Measurements from ENCODE around the gene SAMD1.
A peak's percentile ranks its signal among the peaks of the same experiment; 100 is the strongest.

SAMD1 gene

DNA sequence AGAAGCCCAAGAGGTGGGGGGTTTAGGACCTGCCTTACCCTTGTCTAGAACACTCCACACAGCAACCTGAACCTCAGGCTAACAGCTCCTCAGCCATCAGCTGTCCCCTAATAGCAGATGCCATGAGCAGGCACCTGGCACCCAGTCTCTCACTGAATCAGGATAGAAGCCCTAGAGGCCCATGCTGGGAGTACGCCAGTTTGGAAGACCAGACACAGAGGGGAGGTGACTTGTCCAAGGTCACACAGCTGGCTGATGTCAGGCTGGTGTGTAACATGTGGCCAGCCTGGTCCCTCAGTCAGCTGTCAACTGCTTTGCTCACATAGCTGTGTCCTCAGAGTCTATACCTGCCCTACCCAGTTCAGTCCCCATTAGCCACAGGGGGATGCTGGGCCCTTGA lies 12.8 kb upstream of the SAMD1 start:
- ATAC-seq (no peak), DNase-seq (no peak)
- no peak overlapping the region for H3K27ac Mint-ChIP-seq

DNA sequence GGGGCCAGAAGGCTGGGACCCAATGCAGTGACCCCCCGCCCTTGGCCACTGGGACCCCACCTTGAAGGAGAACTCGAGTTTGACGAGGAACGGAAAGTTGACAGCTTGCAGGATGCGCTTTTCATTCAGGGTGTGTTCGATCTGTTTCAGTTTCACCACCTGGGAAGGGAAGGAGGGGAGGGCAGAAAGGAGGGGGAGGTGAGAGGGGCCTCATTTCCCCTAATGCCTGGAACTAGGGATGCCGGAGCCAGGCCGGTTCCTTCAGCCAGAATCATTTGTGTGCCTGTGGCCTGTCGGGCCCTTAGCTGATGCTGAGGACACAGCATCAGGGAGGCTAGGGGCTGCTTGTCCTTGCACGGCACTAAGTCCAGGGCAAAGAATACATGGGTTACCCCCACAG lies 12.2 kb upstream of the SAMD1 start:
- DNase-seq (no peak), ATAC-seq (no peak)
- Mint-ChIP-seq H3K4me1 (no peaks in the 10 kb centered on the region), H3K4me3 (no peak overlapping the region), H3K9me3 (no peaks in the 10 kb centered on the region), H3K27me3 (no peaks in the 10 kb centered on the region), H3K27ac (no peak overlapping the region), H3K36me3 (ENCODE audit: low read depth) (peaks cover 7% of the 10 kb centered on the region)

More for the DNA sequence above, 12.8 kb upstream of the SAMD1 start:
- H3K36me3 Mint-ChIP-seq (ENCODE audit: low read depth): peaks cover 7% of the 10 kb centered on the region
- no peaks in the 10 kb centered on the region for H3K4me1 Mint-ChIP-seq
- no peak overlapping the region for H3K4me3 Mint-ChIP-seq
- no peaks in the 10 kb centered on the region for H3K9me3 Mint-ChIP-seq
- H3K27me3 Mint-ChIP-seq: no peaks in the 10 kb centered on the region

DNA sequence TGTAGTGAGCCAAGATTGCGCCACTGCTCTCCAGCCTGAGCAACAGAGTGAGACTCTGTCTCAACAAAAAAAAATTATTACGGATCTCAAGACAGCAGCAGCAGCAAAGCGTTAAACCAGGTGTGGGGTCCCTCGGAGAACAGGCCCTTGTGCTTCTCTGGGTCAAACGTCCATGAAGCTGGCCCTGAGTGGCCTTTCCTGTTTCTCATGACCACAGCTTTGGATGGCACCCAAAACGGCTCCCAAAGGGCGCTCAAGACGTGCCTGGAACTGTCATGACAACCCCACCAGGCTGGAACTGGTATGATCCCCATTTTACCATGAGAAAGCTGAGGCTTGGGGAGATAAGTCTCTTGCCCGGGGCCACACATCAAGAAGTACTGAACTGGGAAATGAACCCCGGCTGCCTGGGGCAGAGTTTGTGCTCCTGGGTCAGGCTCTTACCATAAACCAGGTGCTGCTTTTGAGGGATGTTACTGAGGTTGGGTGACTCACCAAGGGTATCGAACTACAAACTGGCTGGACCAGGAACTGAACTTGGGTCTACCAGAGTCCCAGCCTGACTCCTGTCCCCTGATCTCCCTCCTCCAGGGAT lies 11.6 kb upstream of the SAMD1 start:
- Mint-ChIP-seq H3K27ac (no peak overlapping the region), H3K4me3 (no peak overlapping the region), H3K9me3 (no peaks in the 10 kb centered on the region), H3K27me3 (no peaks in the 10 kb centered on the region), H3K36me3 (ENCODE audit: low read depth) (peaks cover 7% of the 10 kb centered on the region), H3K4me1 (no peaks in the 10 kb centered on the region)
- ATAC-seq: no peak
- DNase-seq: no peak

DNA sequence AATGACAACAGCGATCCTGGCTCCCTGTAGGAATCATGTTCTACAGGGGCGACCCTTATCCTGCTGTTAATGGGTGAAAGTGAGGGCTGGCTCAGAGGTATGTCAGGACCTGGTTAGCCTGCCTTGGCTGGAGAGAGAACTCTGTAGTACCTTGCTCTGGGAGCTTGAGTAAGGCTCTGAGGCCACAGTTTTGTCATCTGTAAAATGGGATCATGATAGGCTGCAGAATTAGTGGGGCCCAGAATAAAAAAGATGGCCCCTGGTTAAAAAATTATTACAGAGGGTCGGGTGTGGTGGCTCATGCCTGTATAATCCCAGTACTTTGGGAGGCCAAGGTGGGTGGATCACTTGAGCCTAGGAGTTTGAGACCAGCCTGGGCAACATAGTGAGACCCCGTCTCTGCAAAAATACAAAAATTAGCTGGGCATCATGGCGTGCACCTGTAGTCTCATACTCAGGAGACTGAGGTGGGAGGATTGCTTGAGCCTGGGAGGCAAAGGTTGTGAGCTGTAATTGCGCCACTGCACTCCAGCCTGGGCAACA lies 10.5 kb upstream of the SAMD1 start:
- ATAC-seq (no peak), DNase-seq (no peak)
- Mint-ChIP-seq H3K9me3 (no peaks in the 10 kb centered on the region), H3K4me1 (no peaks in the 10 kb centered on the region), H3K4me3 (no peak overlapping the region), H3K27me3 (no peaks in the 10 kb centered on the region), H3K27ac (no peak overlapping the region), H3K36me3 (ENCODE audit: low read depth) (peaks cover 12% of the 10 kb centered on the region)

DNA sequence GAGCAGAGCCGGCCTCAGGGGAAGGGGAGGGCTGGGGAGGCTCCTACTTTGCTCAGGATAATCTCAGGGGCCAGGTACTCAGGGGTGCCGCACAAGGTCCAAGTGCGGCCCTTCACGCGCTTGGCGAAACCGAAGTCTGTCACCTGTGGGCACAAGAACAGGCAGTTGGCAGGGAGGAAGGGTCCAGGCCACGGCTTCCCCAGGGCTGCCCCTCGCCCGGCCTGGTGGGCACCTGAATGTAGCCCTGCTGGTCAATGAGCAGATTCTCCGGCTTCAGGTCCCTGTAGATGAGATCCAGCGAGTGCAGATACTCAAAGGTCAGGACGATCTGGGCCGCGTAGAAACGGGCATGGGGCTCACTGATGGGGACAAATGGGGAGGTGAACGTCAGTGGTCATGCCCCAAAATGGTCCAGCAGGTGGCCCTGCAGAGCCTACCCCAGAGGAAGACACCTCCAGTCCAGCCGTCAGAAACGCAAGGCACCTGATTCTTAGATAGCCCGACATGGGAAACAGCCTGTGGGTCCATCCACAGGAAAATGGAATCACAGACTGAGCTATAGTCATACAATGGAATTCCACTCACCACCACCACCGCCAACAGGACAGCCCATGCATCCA lies 7.1 kb upstream of the SAMD1 start:
- Mint-ChIP-seq H3K27ac (no peak overlapping the region), H3K36me3 (ENCODE audit: low read depth) (peaks cover 15% of the 10 kb centered on the region), H3K4me1 (peaks cover 4% of the 10 kb centered on the region), H3K4me3 (no peak overlapping the region), H3K27me3 (no peaks in the 10 kb centered on the region), H3K9me3 (peaks cover 7% of the 10 kb centered on the region)
- ATAC-seq (no peak), DNase-seq (no peak)

DNA sequence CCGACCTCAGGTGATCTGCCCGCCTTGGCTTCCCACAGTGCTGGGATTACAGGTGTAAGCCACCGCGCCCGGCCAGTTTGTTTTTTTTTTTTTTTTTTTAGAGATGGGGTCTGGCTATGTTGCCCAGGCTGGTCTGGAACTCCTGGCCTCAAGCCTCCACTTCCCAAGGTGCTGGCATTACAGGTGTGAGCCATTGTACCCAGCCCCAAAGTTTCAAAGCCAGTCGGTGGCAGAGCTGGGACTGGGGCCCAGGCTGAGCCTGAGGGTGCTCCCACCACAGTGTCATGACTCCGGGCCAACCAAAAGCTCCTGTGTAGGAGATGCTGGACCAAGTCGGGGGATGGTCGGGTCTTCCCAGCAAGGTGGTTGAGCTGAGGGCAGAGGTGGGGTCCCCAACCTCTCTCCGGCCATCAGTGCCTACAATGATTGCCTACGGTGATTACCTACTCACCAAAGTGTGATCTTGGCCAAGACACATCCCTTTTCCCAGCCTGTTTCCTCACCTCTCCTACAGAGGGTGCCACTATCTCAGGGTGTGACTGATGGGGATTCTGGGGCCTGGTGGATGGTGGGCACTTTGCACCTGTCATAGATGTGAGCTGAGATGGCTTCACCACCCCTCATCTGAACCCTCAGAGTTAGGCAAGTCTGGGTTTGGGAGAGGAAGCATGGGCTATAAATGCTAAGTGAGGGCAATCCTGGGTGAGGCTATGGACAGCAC lies 5.9 kb upstream of the SAMD1 start:
- Mint-ChIP-seq H3K27ac (no peak overlapping the region), H3K4me3 (no peak overlapping the region), H3K27me3 (no peaks in the 10 kb centered on the region), H3K9me3 (peaks cover 7% of the 10 kb centered on the region), H3K4me1 (peaks cover 11% of the 10 kb centered on the region), H3K36me3 (ENCODE audit: low read depth) (peaks cover 15% of the 10 kb centered on the region)
- no peak for ATAC-seq
- DNase-seq: no peak

DNA sequence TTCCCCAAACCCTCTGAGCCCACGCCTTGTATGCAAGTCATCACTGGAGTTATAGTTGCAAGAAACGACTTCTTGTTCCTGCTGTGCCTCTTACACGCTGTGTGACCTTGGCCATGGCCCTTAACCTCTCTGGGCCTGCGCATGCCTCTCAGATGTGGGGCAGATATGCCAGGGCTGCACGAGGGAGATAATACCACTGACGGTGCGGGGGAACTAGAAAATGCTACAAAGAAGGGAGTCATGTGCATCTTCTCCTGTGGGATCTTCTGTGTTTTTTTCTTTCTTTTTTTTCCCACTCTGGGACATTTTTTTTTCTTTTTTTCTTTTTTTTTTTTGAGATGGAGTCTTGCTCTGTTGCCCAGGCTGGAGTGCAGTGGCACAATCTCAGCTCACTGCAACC lies 4.3 kb upstream of the SAMD1 start:
- peaks cover 11% of the 10 kb centered on the region for H3K36me3 Mint-ChIP-seq (ENCODE audit: low read depth)
- no peak overlapping the region for H3K4me3 Mint-ChIP-seq
- H3K27ac Mint-ChIP-seq: no peak overlapping the region
- peaks cover 13% of the 10 kb centered on the region for H3K4me1 Mint-ChIP-seq
- no peak for DNase-seq
- H3K9me3 Mint-ChIP-seq: peaks cover 7% of the 10 kb centered on the region
- no peaks in the 10 kb centered on the region for H3K27me3 Mint-ChIP-seq
- no peak for ATAC-seq

DNA sequence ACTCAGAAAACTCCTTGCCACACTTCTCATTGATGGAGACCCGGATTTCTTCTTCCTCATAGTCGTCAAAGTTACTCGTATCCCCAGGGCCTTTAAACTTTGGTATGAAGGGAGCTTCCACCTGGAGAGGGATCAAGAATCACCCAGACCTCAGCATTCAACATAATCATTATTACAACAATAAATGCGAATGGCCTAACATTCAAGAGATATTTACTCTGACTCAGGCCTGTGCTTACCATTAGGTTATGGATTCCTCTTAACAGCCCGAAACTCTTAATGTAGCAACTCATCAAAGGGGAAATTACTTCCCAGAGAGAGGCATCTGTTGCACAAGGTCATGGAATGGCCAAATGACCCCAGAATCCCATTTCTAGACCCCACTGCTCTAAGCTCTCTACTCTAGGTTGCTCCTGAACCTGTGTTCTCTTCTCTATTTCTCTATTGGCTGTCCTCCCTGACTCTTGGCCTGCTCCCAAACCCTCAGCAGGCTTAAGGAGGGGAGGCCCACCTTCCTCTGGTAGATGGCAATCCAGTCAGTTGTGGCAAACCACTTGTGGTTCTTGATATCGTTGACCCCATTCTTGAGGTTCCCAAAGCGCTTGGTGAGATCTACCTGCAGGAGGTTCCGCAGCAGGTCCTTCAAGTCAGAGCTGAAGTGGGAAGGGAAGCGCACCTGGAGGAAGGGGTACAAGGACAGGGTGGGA lies 2.7 kb upstream of the SAMD1 start:
- Mint-ChIP-seq H3K4me3 (peak overlapping the region; percentile 49), H3K27me3 (no peaks in the 10 kb centered on the region), H3K36me3 (ENCODE audit: low read depth) (peaks cover 19% of the 10 kb centered on the region), H3K9me3 (peaks cover 7% of the 10 kb centered on the region), H3K27ac (no peak overlapping the region), H3K4me1 (peaks cover 18% of the 10 kb centered on the region)
- no peak for DNase-seq
- ATAC-seq: no peak

DNA sequence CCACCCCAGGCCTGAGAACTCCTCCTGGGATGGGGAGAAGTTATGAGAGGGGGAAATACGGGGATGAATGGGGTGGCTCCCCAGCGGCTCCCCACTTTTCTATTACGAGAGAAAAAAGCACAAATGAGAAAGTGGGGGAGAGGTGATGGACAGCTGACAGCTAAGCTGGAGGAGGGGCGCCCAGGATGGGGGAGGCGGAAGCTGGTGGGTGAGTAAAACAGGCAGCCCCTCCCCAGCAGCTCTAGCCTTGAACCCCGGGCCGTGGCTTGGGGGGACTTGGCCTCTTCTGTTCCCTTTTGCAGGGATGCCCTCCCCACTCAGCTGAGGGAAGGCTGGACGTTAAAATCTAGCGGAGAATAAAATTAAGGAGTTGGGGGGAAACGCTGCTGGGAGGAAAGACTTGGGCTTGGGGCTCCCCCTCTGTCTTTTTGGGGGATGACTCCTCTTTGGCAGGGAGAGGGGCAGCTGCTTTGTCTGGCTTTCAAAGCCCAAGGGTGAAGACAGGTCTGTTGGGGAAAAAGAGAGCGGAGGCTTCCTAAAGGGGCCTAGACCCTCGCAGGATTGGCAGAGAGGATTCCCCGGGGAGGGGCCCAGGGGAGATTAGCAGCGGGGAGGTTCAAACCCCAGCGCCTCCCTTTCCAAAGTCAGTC lies 1.4 kb upstream of the SAMD1 start:
- Mint-ChIP-seq H3K9me3 (peaks cover 7% of the 10 kb centered on the region), H3K27me3 (no peaks in the 10 kb centered on the region), H3K4me3 (peak overlapping the region; percentile 90), H3K27ac (peak overlapping the region; percentile 96), H3K4me1 (peaks cover 20% of the 10 kb centered on the region), H3K36me3 (ENCODE audit: low read depth) (peaks cover 21% of the 10 kb centered on the region)
- DNase-seq (peak; percentile 53), ATAC-seq (peak; percentile 10)

DNA sequence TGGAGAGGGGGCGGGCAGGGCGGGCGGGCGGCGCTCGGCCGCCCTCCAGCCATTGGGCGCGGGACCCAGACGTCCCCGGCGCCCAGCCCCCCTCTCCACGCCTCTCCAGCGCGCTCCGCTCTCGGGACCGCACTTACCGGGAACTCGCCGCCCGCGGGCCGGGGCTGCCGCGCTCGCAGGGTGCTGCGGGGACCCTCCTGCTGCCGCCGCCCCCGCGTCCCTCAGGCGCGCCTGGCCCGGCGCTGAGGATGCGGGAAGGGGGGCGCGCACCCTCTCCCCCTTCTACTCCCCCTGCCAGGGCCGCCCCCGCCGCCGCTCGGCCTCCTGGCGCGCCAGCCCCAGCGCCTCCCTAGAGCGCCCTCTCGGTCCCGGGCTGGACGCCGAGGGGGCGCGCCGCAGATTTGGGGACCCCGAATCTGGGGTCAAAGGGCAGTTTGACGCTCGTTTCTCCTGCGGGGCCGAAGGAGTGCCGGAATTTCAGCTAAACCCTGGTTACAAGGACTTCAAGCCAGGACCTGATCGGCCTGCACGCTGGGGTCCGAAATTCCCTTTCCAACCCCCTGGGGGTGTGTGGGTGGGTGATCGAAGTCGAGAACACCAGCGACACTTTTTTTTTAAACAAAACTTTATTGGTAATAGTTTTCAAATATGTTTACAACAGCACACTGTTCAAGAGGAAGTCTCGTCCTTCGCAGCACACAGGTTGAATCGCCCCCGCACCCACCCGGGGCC lies 696 bp upstream of the SAMD1 start:
- peak; percentile 78 for DNase-seq
- H3K4me3 Mint-ChIP-seq: peak overlapping the region; percentile 90

DNA sequence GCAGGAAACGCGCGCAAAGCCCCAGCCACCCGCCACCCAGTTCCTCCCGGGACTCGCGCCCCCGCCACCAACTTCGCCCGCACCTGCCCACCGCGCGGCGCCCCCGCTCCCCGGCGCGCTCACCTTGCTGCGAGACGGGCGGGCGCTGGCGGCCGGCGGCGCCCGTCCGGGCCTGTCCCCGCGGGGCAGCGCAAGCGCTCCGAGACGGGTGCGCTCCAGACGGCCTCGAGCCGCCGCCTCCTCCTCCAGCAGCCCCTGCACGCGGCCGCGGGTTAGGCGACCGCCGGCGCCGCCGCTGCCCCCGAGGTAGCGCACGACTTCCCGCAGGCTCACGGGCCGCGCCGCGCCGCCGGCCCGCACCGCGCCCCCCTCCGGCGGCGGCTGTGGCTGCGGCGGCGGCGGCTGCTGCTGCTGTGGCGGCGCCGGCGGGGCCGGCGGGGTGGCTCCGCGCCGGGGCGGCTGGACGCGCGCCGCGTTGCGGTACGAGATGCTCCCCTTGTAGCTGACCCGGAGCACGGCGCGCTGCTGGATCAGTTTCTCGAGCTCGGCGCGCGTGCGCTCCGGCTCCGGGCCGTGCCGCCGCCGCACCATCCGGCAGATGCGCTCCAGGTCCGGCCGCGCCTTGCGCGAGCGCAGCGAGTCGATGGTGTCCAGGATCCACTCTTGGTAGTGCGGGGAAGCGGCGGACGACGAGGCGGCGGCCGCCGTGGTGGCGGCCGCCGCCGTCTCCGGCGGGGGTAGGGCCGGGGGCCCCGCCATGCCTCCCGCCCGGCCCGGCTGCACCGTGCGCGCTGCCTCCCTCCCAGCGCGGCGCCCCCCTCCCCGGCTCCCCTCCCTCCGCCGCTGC lies 666 bp downstream of the SAMD1 start:
- H3K4me1 Mint-ChIP-seq: peaks cover 20% of the 10 kb centered on the region
- ATAC-seq (peak; percentile 13), DNase-seq (peak; percentile 58)

More for the DNA sequence above, 696 bp upstream of the SAMD1 start:
- Mint-ChIP-seq H3K27me3 (no peaks in the 10 kb centered on the region), H3K4me1 (peaks cover 20% of the 10 kb centered on the region), H3K36me3 (ENCODE audit: low read depth) (peaks cover 17% of the 10 kb centered on the region), H3K9me3 (peaks cover 7% of the 10 kb centered on the region), H3K27ac (peak overlapping the region; percentile 96)
- peak; percentile 74 for ATAC-seq

DNA sequence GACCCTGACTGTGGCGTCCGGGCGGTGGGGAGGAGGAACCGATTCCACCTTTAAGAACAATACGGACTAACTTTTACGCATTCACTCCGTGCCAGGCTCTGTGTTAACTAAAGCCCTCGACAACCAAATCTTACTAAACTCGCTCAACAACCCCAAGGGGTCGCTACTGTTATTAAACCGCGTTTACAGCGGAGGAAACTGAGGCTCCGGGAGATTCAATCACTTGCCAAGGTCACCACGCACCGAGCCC lies 1.2 kb downstream of the SAMD1 start:
- peak overlapping the region; percentile 44 for H3K27ac Mint-ChIP-seq
- H3K36me3 Mint-ChIP-seq (ENCODE audit: low read depth): peaks cover 17% of the 10 kb centered on the region
- H3K4me1 Mint-ChIP-seq: peaks cover 20% of the 10 kb centered on the region
- DNase-seq (no peak), ATAC-seq (no peak)
- peak overlapping the region; percentile 80 for H3K4me3 Mint-ChIP-seq
- no peaks in the 10 kb centered on the region for H3K27me3 Mint-ChIP-seq
- H3K9me3 Mint-ChIP-seq: peaks cover 7% of the 10 kb centered on the region

More for the DNA sequence above, 666 bp downstream of the SAMD1 start:
- Mint-ChIP-seq H3K27me3 (no peaks in the 10 kb centered on the region), H3K9me3 (peaks cover 7% of the 10 kb centered on the region), H3K4me3 (peak overlapping the region; percentile 80), H3K36me3 (ENCODE audit: low read depth) (peaks cover 17% of the 10 kb centered on the region), H3K27ac (peak overlapping the region; percentile 44)

Measured in activated naive CD8-positive, alpha-beta T cell treated with anti-CD3 and anti-CD28 coated beads, Interleukin-2, amount 50 U/mL, for 24 hours (primary cell).